Sciatic nerve (tissue), 2 donors: ENCODE results near the gene BUD13. TPM values are rescaled to one million over a fixed set of nuclear protein-coding genes. Genes with fewer than 3 reads are reported as not detected.
"Not testable (repeated sequence)": the region's sequence is repeated elsewhere in the genome, so short reads cannot be mapped to it uniquely, and the experiment has no call there.

Experiments
- ATAC-seq: fragments of 200-7000 bp; cut with Tn5 transposase; one replicate; pipeline ENCODE4 v1.9.1; 2020; ENCODE audit warnings: mild to moderate bottlenecking, moderate library complexity
- DNase-seq: peaks from one replicate; pipeline ENCODE4 v3.0.0-alpha.2; 2020; ENCODE audit warnings: low spot score
- intact Hi-C: fragments of 100-400 bp; cut with DNase I; formaldehyde crosslinking; loops from one replicate; pipeline ENCODE4 v1.14.2; 2022
- total RNA-seq: library from RNA; stranded (reverse); fragmentation: NEBNext Ultra II Directional; extraction: Animal tissue kit (Norgen Biotek cat#: 25700); gene quantifications from one replicate; pipeline ENCODE4 v1.2.1, GENCODE V29; 2021
- donor health status: DM: no; HTN: no; CAD: no.
- donor health status: DM: no; HTN: no; CAD: no.

The BUD13 gene, protein sequence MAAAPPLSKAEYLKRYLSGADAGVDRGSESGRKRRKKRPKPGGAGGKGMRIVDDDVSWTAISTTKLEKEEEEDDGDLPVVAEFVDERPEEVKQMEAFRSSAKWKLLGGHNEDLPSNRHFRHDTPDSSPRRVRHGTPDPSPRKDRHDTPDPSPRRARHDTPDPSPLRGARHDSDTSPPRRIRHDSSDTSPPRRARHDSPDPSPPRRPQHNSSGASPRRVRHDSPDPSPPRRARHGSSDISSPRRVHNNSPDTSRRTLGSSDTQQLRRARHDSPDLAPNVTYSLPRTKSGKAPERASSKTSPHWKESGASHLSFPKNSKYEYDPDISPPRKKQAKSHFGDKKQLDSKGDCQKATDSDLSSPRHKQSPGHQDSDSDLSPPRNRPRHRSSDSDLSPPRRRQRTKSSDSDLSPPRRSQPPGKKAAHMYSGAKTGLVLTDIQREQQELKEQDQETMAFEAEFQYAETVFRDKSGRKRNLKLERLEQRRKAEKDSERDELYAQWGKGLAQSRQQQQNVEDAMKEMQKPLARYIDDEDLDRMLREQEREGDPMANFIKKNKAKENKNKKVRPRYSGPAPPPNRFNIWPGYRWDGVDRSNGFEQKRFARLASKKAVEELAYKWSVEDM
- total RNA-seq = 16.9 TPM

GRCh38 chr11:116772443-116773202 is at the start of gene BUD13:
Gene BUD13, minus strand, starts transcription at chr11:116772987. Its CDS starts 23 bp downstream, at chr11:116772964.
- intact Hi-C loops = no loop called here
- peak; percentile 95 for ATAC-seq
- peak; percentile 97 for DNase-seq

- ATAC-seq (no peak), DNase-seq (no peak)
- intact Hi-C loops = no loop called here
Measured at GRCh38 chr11:116822575-116822974, 49.8 kb upstream of the BUD13 start.

DNA sequence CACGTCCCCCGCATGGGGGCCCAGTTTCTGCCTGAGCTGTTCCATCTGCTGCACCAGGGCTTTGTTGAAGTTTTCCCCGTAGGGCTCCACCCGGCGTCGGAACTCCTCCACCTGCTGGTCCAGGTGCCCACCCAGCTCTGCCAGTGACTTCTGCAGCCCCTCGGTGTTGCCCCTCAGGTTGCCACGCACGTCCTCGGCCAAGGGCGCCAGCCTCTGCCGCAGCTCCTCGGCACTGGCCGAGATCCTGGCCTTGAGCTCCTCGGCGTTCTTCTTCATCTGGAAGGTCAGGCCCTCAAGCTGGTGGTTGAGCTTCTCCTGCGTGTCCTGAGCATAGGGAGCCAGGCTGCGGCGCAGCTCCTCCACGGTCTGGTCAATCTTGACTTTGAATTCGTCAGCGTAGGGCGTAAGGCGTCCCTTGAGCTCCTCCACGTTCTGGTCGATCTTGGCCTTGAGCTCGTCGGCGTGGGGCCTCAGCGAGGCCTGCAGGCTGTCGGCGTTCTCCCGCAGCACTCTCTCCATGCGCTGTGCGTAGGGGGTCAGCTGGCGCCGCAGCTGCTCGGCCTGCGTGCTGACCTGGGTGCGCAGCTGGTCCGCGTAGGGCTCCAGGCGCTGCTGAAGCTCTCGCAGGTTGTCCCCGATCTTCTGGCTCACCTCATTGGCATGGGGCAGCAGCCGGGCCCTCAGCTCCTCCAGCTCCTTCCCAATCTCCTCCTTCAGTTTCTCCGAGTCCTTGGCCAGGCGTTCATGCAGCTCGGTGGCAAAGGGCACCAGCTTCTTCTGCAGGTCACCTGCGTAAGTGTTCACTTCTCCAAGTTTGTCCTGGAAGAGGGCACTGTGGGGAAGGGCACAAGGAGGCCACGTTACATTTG is 48.5 kb upstream of the BUD13 start:
- ATAC-seq (no peak), DNase-seq (no peak)
- intact Hi-C loops = no loop called here

DNA sequence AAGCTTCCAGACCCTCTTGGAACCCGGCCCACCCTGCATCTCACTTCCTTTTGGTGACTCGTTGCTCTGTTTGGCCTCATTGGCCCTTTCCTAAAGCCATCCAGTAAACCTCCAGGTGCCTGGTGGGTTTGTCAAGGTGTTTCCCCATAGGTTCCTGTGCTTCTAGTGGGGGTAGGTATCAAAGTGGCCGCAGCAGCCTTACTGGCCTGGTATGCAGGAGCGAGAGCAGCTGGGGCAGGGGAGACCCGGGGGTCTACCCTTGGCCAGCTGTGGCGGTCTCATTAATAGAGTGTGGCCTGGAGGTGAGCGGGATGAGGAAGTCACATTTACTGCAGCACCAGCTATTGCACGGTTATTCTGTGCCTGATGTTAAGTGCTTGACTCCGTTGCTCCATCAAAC is 46.3 kb upstream of the BUD13 start:
- DNase-seq (no peak), ATAC-seq (no peak)
- intact Hi-C loops = no loop called here

DNA sequence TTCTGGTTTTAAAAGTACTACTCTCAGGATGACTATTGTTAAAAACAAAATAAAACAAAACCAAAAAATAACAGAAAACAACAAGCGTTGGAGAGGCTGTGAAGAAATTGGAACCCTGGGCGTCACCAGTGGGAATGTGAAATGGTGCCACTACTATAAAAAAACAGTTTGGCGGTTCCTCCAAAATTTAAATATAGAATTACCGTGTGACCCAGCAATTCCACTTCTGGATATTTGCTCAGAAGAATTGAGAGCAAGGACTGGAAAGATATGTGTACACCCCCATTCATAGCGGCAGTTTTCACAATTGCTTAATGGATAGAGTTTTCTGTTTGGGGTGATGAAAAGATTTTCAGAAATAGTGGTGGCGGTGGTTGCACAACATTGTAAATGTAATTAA is 41.7 kb upstream of the BUD13 start:
- no peak for ATAC-seq
- intact Hi-C loops = no loop called here
- no peak for DNase-seq

DNA sequence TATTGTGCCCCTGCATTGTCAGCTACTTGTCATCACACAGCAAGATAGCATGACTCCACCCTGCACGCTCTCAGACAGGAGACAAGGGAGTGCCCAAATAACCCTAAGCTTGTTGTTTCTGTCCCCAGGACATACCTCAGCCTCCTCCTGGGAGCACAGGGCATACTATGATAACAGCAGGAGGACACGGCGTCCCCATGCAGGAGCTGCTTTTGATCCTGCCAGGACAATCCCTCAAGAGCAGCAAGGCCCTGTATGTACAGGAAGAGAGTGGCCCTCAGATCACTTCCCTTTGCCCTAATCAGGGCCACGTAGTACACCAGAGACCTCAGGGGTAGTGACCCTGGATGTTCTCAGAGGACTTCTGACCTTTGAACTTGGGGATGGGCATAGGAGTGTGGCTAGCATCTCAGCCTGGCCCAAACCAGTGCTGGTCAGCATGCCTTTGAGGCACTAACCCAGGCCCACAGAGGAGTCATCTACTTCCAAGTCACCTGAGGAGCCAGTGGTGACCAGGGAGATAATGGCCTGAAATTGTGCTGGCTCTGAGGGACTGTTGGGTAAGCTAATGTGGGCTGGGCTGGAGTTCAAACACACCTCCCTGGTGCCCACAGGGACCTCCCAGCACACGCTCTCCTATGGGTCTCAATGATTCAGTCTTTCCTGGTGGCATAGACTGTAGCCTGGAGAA is 41.1 kb upstream of the BUD13 start:
- no peak for DNase-seq
- no peak for ATAC-seq

DNA sequence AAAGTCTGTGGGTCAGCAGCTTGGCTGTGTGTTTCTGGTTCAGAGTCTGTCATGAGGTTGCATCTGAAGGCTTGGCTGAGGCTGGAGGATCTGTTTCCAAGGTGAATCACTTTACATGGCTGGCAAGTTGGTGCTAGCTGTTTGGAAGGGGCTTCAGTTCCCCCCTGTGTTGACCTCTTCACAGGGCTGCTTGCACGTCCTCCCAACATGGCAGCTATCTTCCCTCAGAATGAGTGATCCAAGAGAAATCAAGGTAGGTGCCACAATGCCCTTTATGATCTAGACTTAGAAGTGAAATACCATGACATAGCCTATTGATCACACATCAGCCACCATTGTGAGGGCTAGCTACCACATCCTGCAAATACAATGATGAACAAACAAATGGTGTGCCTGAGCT is 40.4 kb upstream of the BUD13 start:
- intact Hi-C loops = no loop called here
- ATAC-seq = no peak
- no peak for DNase-seq

More for the DNA sequence above, 41.1 kb upstream of the BUD13 start:
- intact Hi-C loops = no loop called here

DNA sequence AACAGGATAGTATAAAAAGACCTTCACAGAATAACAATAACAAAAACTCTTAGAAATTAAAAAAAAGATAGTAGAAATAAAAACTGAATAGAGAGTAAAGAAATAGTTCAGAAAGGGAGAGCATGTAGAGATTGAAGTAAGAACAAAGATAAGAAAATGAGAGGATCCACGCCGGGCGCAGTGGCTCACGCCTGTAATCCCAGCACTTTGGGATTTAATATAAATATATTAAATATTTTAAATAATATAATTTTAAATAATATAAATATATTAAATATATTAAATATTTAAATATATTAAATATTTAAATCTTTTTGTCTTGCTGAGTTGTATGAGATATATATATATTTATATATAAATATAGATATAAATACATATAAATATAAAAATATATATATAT is 39.3 kb upstream of the BUD13 start:
- DNase-seq = no peak
- no peak for ATAC-seq
- intact Hi-C loops = no loop called here

- ATAC-seq = no peak
- intact Hi-C loops = no loop called here
- no peak for DNase-seq
Measured at GRCh38 chr11:116811194-116811593, 38.4 kb upstream of the BUD13 start.

- no peak for DNase-seq
Measured at GRCh38 chr11:116808262-116809175, 35.7 kb upstream of the BUD13 start.

DNA sequence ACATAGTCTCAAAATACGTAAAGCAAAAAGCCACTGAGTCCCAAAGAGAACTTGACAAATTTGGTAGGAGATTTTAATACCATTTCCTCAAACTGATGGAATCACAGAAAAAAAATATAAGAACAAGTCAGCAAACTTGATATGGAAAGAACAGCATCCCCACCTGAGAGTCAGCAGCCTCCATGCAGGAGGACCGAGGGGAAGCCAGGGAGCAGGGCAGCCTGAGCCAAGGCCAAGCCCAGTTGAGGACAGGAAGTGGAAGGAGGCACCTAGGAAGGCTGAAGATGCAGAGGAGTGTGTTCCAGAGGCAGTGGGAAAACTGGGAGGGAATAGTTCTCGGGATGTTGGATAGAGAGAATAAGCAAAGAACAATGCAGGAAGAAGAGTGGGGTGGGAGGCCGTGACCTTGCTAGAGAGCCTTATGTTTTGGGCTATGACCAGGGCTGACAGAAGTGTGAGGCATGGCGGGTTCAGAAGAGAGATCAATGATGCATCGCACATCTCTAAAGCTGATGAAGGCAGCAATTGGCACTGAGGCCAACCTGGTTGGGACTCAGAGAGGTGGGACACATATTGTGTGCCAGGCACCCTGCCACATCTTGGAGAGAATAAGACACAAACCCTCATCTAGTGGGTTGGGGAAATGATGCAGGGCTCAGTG is 34.9 kb upstream of the BUD13 start:
- no peak for DNase-seq
- ATAC-seq = no peak
- intact Hi-C loops = no loop called here

More at GRCh38 chr11:116808262-116809175, 35.7 kb upstream of the BUD13 start:
- no peak for ATAC-seq
- intact Hi-C loops = no loop called here

DNA sequence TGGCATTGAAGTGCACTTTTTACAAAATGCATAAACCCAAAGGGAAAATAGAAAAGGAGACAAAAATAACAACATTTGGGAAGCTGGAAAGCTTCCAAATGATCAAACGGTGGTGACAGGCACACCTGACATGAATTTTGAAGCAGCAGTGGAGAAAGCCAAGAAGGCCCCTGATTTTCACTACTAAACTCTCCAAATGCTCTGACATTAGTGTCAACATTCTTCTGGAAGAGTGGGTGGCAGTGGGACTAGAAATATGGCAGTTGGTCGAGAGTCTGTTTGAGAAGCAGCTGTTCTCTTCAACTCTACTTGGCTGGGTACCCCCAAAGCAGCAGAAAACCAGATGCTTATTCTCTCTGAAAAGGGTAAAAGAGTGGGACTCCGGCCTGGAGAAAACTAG is 31.2 kb upstream of the BUD13 start:
- DNase-seq (no peak), ATAC-seq (no peak)
- intact Hi-C loops = no loop called here

GRCh38 chr11:116801662-116802061 is 28.9 kb upstream of the BUD13 start:
- ATAC-seq, DNase-seq, intact Hi-C loops: not testable (repeated sequence)

GRCh38 chr11:116800610-116801009 is 27.8 kb upstream of the BUD13 start:
- no peak for ATAC-seq
- intact Hi-C loops = no loop called here
- DNase-seq = no peak

GRCh38 chr11:116798368-116798767 is 25.6 kb upstream of the BUD13 start:
- DNase-seq (no peak), ATAC-seq (no peak)
- intact Hi-C loops = loop anchor here (10.0 kb wide), 1 partner anchor 426 kb away; no protein-coding TSS in a partner anchor

DNA sequence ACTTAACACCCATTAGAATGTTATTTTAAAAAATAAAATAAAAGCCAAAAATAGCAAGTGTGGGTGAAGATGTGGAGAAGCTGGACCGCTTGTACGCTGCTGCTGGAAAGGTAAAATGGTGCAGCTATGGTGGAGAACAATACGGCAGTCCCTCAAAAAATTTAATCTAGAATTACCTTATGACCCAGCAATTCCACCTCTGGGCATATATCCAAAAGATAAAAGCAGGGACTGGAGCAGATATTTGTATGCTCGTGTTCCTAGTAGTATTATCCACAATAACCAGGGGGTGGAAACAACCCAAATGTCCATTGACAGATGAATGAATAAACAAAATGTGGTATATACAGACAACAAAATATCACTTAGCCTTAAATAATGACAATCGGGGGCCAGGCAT is 25.0 kb upstream of the BUD13 start:
- no peak for ATAC-seq
- intact Hi-C loops = loop anchor here (10.0 kb wide), 1 partner anchor 427 kb away; no protein-coding TSS in a partner anchor
- DNase-seq = no peak

- intact Hi-C loops = loop anchor here (10.0 kb wide), 1 partner anchor 428 kb away; no protein-coding TSS in a partner anchor
- DNase-seq (no peak), ATAC-seq (no peak)
Measured at GRCh38 chr11:116796548-116796947, 23.8 kb upstream of the BUD13 start.
